ENCODE results near the gene STUB1.

The STUB1 gene

DNA sequence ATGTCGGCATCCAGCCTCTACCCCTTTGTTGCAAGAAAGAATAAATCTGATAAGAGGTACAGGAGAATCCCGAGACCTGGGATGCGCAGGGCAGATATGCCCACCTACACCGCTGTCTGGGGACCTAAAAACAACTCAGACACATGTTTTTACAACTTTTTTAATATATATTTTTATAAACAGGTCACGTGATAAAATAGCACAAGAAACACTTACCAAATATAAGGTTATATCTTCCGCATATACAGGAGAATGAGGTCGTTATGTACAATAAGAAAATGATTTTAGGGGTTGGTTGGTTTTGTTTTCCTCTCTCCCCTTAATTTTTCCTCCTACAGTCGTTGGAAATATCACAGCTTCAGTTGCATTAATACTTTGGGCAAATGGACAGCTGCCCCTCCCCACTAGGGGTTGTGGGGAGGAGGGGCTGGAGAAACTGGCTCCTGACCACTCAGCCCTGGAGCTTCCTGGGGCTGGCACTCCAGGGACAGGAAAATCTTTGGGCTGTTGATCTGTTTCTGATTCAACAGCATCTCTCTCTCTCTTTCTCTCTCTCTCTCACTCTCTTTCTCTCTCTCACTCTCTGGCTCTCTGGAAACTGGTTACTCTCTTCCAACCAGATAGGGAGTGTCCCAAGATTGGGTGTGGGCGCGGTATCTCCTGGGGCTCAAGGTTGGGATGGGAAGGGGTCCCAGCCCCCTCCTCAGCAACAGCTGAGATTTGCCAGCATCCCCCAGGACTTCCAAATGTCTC lies 12.3 kb downstream of the STUB1 start:
- no peak overlapping the region for H3K4me3 ChIP-seq (ENCODE audit: low read depth in 1 of 2, low read length in 2 of 2)
- no peak overlapping the region for H3K27ac ChIP-seq (ENCODE audit: low read length)
- ATAC-seq (ENCODE audit: insufficient read depth, low read depth) (no peak), DNase-seq (no peak)
- H3K9me3 ChIP-seq (ENCODE audit: insufficient read depth, low read length, severe bottlenecking), result no peaks in the 10 kb centered on the region
- H3K9ac ChIP-seq (ENCODE audit: low read depth, low read length), result no peak overlapping the region
- H3K4me2 ChIP-seq (ENCODE audit: insufficient read depth, low read length), result no peak overlapping the region
- H2AFZ ChIP-seq (ENCODE audit: low read depth, low read length), result no peak overlapping the region
- H3K36me3 ChIP-seq (ENCODE audit: insufficient read depth, low read length), result peaks cover 6% of the 10 kb centered on the region
- no peaks in the 10 kb centered on the region for H3K27me3 ChIP-seq (ENCODE audit: insufficient read depth, low read length, poor library complexity)
- H3K4me1 ChIP-seq (ENCODE audit: insufficient read depth, low read length), result peaks cover 29% of the 10 kb centered on the region
- no peak for TF ChIP-seq CTCF (IDR thresholded peaks at IDR 0.05; ENCODE audit: borderline replicate concordance, extremely low read depth, low read length, poor library complexity, severe bottlenecking)
- TF ChIP-seq EZH2 (IDR thresholded peaks at IDR 0.05; ENCODE audit: borderline replicate concordance, low read depth, low read length, severe bottlenecking), result no peak
- peaks cover 11% of the 10 kb centered on the region; the same call in 1 of the 2 replicates for H4K20me1 ChIP-seq (ENCODE audit: insufficient read depth, low read length)
- H3K79me2 ChIP-seq (ENCODE audit: insufficient read depth, low read length), result peaks cover 16% of the 10 kb centered on the region

DNA sequence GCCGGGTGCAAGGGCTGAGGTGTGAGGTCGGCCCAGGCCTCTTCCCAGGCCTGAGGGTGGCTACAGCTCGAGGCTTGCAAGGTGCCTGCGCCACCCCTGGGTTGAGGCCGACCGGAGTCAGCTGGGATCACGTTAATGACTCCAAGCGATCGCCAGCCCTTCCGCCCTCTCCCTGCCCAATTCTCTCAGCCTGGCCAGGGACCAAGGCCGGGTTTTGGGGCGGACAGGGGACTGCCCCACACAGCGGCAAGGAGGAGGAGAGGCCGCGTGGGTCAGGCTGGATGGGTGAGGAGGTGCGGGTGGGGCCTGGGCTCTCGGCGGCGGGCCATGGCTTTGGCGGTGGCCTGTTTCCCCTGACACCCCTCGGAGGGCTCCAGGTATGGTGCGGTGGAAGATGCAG lies 13.2 kb downstream of the STUB1 start:
- H3K79me2 ChIP-seq (ENCODE audit: insufficient read depth, low read length), result peaks cover 16% of the 10 kb centered on the region
- H3K9ac ChIP-seq (ENCODE audit: low read depth, low read length), result no peak overlapping the region
- DNase-seq (no peak), ATAC-seq (ENCODE audit: insufficient read depth, low read depth) (no peak)
- H3K36me3 ChIP-seq (ENCODE audit: insufficient read depth, low read length), result no peaks in the 10 kb centered on the region
- no peak overlapping the region for H3K4me2 ChIP-seq (ENCODE audit: insufficient read depth, low read length)
- no peaks in the 10 kb centered on the region for H3K9me3 ChIP-seq (ENCODE audit: insufficient read depth, low read length, severe bottlenecking)
- H3K4me1 ChIP-seq (ENCODE audit: insufficient read depth, low read length), result peaks cover 22% of the 10 kb centered on the region
- peaks cover 3% of the 10 kb centered on the region; the same call in 1 of the 2 replicates for H4K20me1 ChIP-seq (ENCODE audit: insufficient read depth, low read length)
- H3K27ac ChIP-seq (ENCODE audit: low read length), result no peak overlapping the region
- no peak for TF ChIP-seq CTCF (IDR thresholded peaks at IDR 0.05; ENCODE audit: borderline replicate concordance, extremely low read depth, low read length, poor library complexity, severe bottlenecking)
- TF ChIP-seq EZH2 (IDR thresholded peaks at IDR 0.05; ENCODE audit: borderline replicate concordance, low read depth, low read length, severe bottlenecking), result no peak
- H2AFZ ChIP-seq (ENCODE audit: low read depth, low read length), result no peak overlapping the region
- H3K4me3 ChIP-seq (ENCODE audit: low read depth in 1 of 2, low read length in 2 of 2), result no peak overlapping the region
- H3K27me3 ChIP-seq (ENCODE audit: insufficient read depth, low read length, poor library complexity), result no peaks in the 10 kb centered on the region

DNA sequence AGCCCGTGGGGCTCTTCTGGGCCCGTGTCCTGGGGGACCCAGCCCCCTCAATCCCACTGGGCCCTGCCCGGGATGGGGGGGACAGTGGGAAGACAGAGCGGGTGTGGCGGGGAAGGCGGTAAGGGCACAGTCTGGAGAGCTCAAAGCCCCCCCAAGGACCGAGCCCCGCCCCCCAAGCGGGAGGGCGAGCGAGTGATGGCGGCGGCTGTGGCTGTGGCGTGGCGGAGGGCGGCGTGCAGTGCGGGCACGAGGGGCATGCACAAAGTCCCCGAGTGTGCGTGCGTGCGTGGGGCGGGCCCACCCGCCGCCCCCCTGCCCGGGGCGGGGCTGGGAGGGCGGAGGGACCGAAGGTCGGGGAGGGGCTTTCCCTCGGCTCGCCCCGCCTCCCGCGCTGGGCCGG lies 13.6 kb downstream of the STUB1 start:
- TF ChIP-seq CTCF (IDR thresholded peaks at IDR 0.05; ENCODE audit: borderline replicate concordance, extremely low read depth, low read length, poor library complexity, severe bottlenecking), result no peak
- TF ChIP-seq EZH2 (IDR thresholded peaks at IDR 0.05; ENCODE audit: borderline replicate concordance, low read depth, low read length, severe bottlenecking), result no peak
- ATAC-seq (ENCODE audit: insufficient read depth, low read depth) (no peak), DNase-seq (no peak)
- H3K9ac ChIP-seq (ENCODE audit: low read depth, low read length), result no peak overlapping the region
- no peaks in the 10 kb centered on the region for H3K9me3 ChIP-seq (ENCODE audit: insufficient read depth, low read length, severe bottlenecking)
- H3K79me2 ChIP-seq (ENCODE audit: insufficient read depth, low read length), result peaks cover 13% of the 10 kb centered on the region
- H3K4me1 ChIP-seq (ENCODE audit: insufficient read depth, low read length), result peaks cover 18% of the 10 kb centered on the region
- H3K4me2 ChIP-seq (ENCODE audit: insufficient read depth, low read length), result no peak overlapping the region
- 0 out of 2 replicates have a peak, but pooled peaks cover under 1% of the 10 kb centered on the region for H4K20me1 ChIP-seq (ENCODE audit: insufficient read depth, low read length)
- no peaks in the 10 kb centered on the region for H3K27me3 ChIP-seq (ENCODE audit: insufficient read depth, low read length, poor library complexity)
- no peak overlapping the region for H3K4me3 ChIP-seq (ENCODE audit: low read depth in 1 of 2, low read length in 2 of 2)
- no peak overlapping the region for H3K27ac ChIP-seq (ENCODE audit: low read length)
- no peaks in the 10 kb centered on the region for H3K36me3 ChIP-seq (ENCODE audit: insufficient read depth, low read length)
- no peak overlapping the region for H2AFZ ChIP-seq (ENCODE audit: low read depth, low read length)

All from DND-41 (cell line).